Stomach (tissue), 9 donors: ENCODE results near the gene APBA1. TPM values are rescaled to one million over a fixed set of nuclear protein-coding genes. Genes with fewer than 3 reads are reported as not detected.

Experiments
- DNase-seq, 2 donors: peaks; one replicate each; pipeline versions ENCODE4 v3.0.0 to v3.0.0-alpha.2; 2013 to 2019
- H3K27ac ChIP-seq, 5 donors: fragments of 200-600 bp in 4 of 5; sonication (generic) in 4 of 5; one replicate each; pipeline ENCODE4 v1.5.1; 2013 to 2019; ENCODE audit warnings: mild to moderate bottlenecking in 1 of 5, moderate library complexity in 1 of 5
- H3K27me3 ChIP-seq, 3 donors: fragments of 200-600 bp; sonication (generic); one replicate each; pipeline ENCODE4 v1.5.1; 2017 to 2019; ENCODE audit warnings: mixed run types in 1 of 3
- H3K36me3 ChIP-seq, 4 donors: fragments of 200-600 bp; sonication (generic); 1 replicate in 3 of 4; 2 replicates in 1 of 4; pipeline ENCODE4 v1.5.1; 2016 to 2019
- H3K4me1 ChIP-seq, 4 donors: fragments of 200-600 bp; sonication (generic); one replicate each; pipeline ENCODE4 v1.5.1; 2016 to 2019
- H3K4me3 ChIP-seq, 4 donors: fragments of 200-600 bp; sonication (generic) in 3 of 4; one replicate each; pipeline ENCODE4 v1.5.1; 2016 to 2019; ENCODE audit warnings: mild to moderate bottlenecking in 1 of 4
- H3K9me3 ChIP-seq, 4 donors: fragments of 200-600 bp; sonication (generic); one replicate each; pipeline ENCODE4 v1.5.1; 2016 to 2019
- CTCF ChIP-seq, 7 experiments: fragments of 450-650 bp in 4 of 7; fragments of 200-600 bp in 3 of 7; sonication (generic) in 3 of 7; IDR thresholded peaks; one replicate each; pipeline ENCODE4 v1.5.1; 2016 to 2019; ENCODE audit warnings: antibody characterized with exemption in 7 of 7, control low read depth in 2 of 7, mild to moderate bottlenecking in 1 of 7
- EP300 ChIP-seq: sonication (generic); formaldehyde crosslinking; IDR thresholded peaks from one replicate; pipeline ENCODE4 v1.6.1; 2017; ENCODE audit warnings: antibody characterized with exemption
- POLR2A ChIP-seq, 4 donors: fragments of 450-650 bp; IDR thresholded peaks; one replicate each; pipeline ENCODE4 v1.6.1; 2016; ENCODE audit warnings: antibody characterized with exemption in 4 of 4, control low read depth in 2 of 4, mild to moderate bottlenecking in 1 of 4, moderate library complexity in 1 of 4
- POLR2AphosphoS5 ChIP-seq, 3 donors: sonication (generic); formaldehyde crosslinking; IDR thresholded peaks; one replicate each; pipeline ENCODE4 v1.6.1; 2016; ENCODE audit warnings: antibody characterized with exemption in 3 of 3
- WGBS, 5 donors: extraction: QIAGEN DNeasy Blood & Tissue Kit in 3 of 5; methylation state at CpG; one replicate each; pipeline versions ENCODE4 v1.1.5 to v1.1.7; 2013 to 2018; 5-methylcytosine and 5-hydroxymethylcytosine counted together
- intact Hi-C: fragments of 100-400 bp; cut with DNase I; formaldehyde crosslinking; loops from one replicate; pipeline ENCODE4 v1.15.1; 2023; ENCODE audit warnings: low total_unique reads
- polyA plus RNA-seq, 3 donors: library from polyadenylated mRNA; stranded (reverse); fragments of 200-250 nt; gene quantifications; one replicate each; pipeline ENCODE4 v1.2.3, GENCODE V29; 2013
- total RNA-seq, 5 donors: library from RNA; depleted of rRNA; stranded (reverse); fragments of >200 nt; gene quantifications; one replicate each; pipeline versions ENCODE4 v1.1.0 to v1.2.3, GENCODE V29; 2014 to 2016
- donor health status: healthy with polysubstance abuse.
- donor health status: Bipolar disorder and iron deficiency.
- donor health status: healthy.

The APBA1 gene
- total and polyA plus RNA-seq, 8 donors: 0.50 to 14.2 (median 3.2) TPM

DNA sequence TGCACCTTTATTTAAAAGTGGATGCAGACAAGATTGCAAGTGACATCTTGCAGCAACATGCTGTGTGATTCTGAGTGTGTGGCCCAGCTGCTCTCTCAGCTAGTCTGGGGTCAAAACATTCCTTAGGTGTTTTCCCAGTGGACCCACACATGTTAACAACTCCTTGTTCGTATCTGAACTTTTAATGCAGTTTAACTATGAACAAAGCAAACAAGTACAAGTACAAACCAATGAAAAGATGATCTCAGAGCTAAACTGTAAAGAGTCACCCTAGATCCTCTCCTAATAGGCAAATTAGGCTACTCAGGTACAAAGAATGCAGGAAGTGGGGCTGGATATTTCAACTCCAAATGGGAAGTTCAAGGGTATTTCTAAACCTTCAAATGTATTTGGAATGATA is 238.8 kb downstream of the APBA1 start:
- TF ChIP-seq CTCF (IDR thresholded peaks at IDR 0.05) (no peak), POLR2AphosphoS5 (IDR thresholded peaks at IDR 0.05) (no peak), EP300 (no peak), POLR2A (IDR thresholded peaks at IDR 0.05) (no peak)
- Histone ChIP-seq H3K27me3 (no peaks in the 10 kb centered on the region), H3K4me1 (no peaks in the 10 kb centered on the region), H3K4me3 (no peak overlapping the region), H3K36me3 (peaks cover 0 to 15% (median 0%) of the 10 kb centered on the region in 4 donors), H3K9me3 (no peaks in the 10 kb centered on the region), H3K27ac (no peak overlapping the region)
- WGBS, 5 donors: 4 to 31% (median 22%) methylated on average over 1 of the region's 1 CpG
- intact Hi-C loops: no loop called here
- no peak for DNase-seq

GRCh38 chr9:69432623-69433022 is 239.5 kb downstream of the APBA1 start:
- intact Hi-C loops: no loop called here
- H3K27ac ChIP-seq: no peak overlapping the region
- no peak overlapping the region for H3K4me3 ChIP-seq
- no peaks in the 10 kb centered on the region for H3K9me3 ChIP-seq
- H3K4me1 ChIP-seq: no peaks in the 10 kb centered on the region
- H3K36me3 ChIP-seq: peaks cover 0 to 15% (median 0%) of the 10 kb centered on the region in 4 donors
- H3K27me3 ChIP-seq: no peaks in the 10 kb centered on the region
- DNase-seq: no peak
- TF ChIP-seq POLR2AphosphoS5 (IDR thresholded peaks at IDR 0.05): no peak
- no peak for TF ChIP-seq CTCF (IDR thresholded peaks at IDR 0.05)
- TF ChIP-seq EP300: no peak
- TF ChIP-seq POLR2A (IDR thresholded peaks at IDR 0.05): no peak
- whole genome bisulfite sequencing, 5 donors: 89 to 96% (median 93%) methylated on average over 11 of the region's 11 CpGs

- no peak for DNase-seq
- TF ChIP-seq CTCF (IDR thresholded peaks at IDR 0.05) (no peak), EP300 (no peak), POLR2A (IDR thresholded peaks at IDR 0.05) (no peak), POLR2AphosphoS5 (IDR thresholded peaks at IDR 0.05) (no peak)
- 83 to 97% (median 91%) methylated on average over 1 of the region's 1 CpG for WGBS, 5 donors
- Histone ChIP-seq H3K27me3 (no peaks in the 10 kb centered on the region), H3K27ac (no peak overlapping the region), H3K9me3 (no peaks in the 10 kb centered on the region), H3K4me1 (no peaks in the 10 kb centered on the region), H3K36me3 (peaks cover 0 to 15% (median 0%) of the 10 kb centered on the region in 4 donors), H3K4me3 (no peak overlapping the region)
- intact Hi-C loops: no loop called here
These were observed 240.4 kb downstream of the APBA1 start for GRCh38 chr9:69431777-69432176.

DNA sequence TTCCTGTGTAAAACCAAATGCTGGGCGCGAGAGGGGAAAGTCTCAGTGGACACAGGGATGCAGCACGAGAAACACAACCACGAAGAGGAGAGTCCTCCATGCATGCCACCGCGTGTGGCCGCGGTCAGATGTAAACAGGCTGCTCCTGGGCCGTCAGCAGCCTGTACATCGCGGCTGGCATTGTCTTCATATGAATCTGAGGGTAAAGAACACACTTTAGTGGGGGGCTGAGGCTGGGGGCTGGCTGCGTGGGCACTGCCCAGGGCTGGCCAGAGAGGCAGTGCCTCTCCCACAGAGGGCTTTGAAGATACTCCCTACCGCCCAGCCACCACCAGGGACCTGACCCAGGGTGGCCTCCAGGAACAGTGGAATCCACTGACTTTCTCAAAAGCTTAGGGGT is 241.0 kb downstream of the APBA1 start:
- no peak for DNase-seq
- no peaks in the 10 kb centered on the region for H3K9me3 ChIP-seq
- intact Hi-C loops: no loop called here
- peaks cover 0 to 15% (median 0%) of the 10 kb centered on the region in 4 donors for H3K36me3 ChIP-seq
- no peak for TF ChIP-seq EP300
- no peak for TF ChIP-seq CTCF (IDR thresholded peaks at IDR 0.05)
- TF ChIP-seq POLR2A (IDR thresholded peaks at IDR 0.05): no peak
- no peak for TF ChIP-seq POLR2AphosphoS5 (IDR thresholded peaks at IDR 0.05)
- H3K27me3 ChIP-seq: no peaks in the 10 kb centered on the region
- no peaks in the 10 kb centered on the region for H3K4me1 ChIP-seq
- H3K27ac ChIP-seq: no peak overlapping the region
- 86 to 92% (median 88%) methylated on average over 13 of the region's 13 CpGs for WGBS, 5 donors
- H3K4me3 ChIP-seq: no peak overlapping the region
